MM.1S (cell line): ENCODE measurements around the gene CCL5.

Source experiments
- CTCF ChIP-seq: fragments of 300-600 bp; sonication (generic); IDR thresholded peaks from 2 replicates; pipeline ENCODE4 v1.5.1; 2016; ENCODE audit warnings: antibody characterized with exemption, low read length, mixed read lengths
- EZH2phosphoT487 ChIP-seq: fragments of 300-600 bp; sonication (generic); IDR thresholded peaks from 2 replicates; pipeline ENCODE4 v1.6.1; 2018; ENCODE audit warnings: antibody characterized with exemption, low read length

DNA sequence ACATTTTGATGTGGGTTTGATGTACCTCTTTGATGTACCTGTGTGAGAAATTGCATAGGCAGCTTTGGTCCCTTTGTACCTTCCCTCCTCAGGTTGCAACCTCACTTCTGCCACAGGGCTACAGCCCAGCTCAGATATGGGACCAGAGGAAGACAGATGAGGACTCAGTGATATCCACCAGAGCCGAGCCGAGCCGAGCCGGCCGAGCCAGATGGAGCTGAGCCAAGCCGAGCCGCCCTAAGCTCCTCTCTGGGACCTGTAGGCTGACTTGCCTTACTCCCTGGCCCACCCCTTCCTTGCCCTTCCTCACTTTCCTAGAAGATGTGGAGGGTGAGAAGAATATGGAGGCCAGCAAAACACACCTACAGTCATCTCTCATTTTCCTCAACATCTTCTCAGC lies 15.3 kb downstream of the CCL5 start:
- TF ChIP-seq CTCF, result no peak
- TF ChIP-seq EZH2phosphoT487, result no peak
